ENCODE measurements around the gene APOBEC4.
"Not testable (repeated sequence)": the region's sequence is repeated elsewhere in the genome, so short reads cannot be mapped to it uniquely, and the experiment has no call there.

DNA sequence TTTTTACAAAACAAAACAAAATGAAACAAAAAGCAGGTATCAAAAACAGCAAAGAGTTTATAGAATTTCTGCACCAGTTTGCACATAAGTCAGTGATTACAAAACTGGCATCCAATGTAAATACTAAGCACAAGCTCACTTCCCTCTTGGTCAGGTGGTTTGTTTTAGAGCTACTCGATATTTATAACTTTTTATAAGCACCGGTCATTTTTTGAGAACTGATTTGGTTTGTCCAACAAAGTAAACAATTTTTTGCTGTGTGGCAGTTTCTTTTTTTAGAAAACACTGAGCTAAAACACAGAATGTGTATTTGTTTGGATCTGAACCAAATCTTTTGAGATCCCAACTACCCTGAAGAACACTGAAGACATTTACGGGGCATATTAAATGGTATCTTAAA is 26.9 kb downstream of the APOBEC4 start:
- not testable (repeated sequence) for TF ChIP-seq CTCF, POLR2A (IDR thresholded peaks at IDR 0.05)
